ENCODE measurements around the gene MUC2.

GRCh38 chr11:1042626-1043562 is 31.8 kb upstream of the MUC2 start:
- TF ChIP-seq CTCF (IDR thresholded peaks at IDR 0.05 in 2 of 3, conservative IDR thresholded peaks at IDR 0.05 in 1 of 3; ENCODE audit: borderline replicate concordance in 1 of 3, insufficient read depth in 1 of 3, low read depth in 2 of 3, low read length in 2 of 3) (no peak), POLR2A (IDR thresholded peaks at IDR 0.05; ENCODE audit: borderline replicate concordance, extremely low read depth, insufficient read depth, insufficient read length) (no peak), POLR2AphosphoS5 (IDR thresholded peaks at IDR 0.05; ENCODE audit: low read depth, low read length) (no peak), YY1 (IDR thresholded peaks at IDR 0.05; ENCODE audit: extremely low read depth, insufficient replicate concordance, low read depth, low read length) (no peak), EZH2phosphoT487 (IDR thresholded peaks at IDR 0.05; ENCODE audit: borderline replicate concordance) (no peak), CEBPB (IDR thresholded peaks at IDR 0.05; ENCODE audit: low read depth) (no peak), ZNF274 (IDR thresholded peaks at IDR 0.05; ENCODE audit: low read depth, low read length) (no peak), RAD21 (IDR thresholded peaks at IDR 0.05; ENCODE audit: low read depth) (no peak), EGR1 (IDR thresholded peaks at IDR 0.05; ENCODE audit: low read depth) (no peak)
- TF ChIP-seq, protein P1, sequence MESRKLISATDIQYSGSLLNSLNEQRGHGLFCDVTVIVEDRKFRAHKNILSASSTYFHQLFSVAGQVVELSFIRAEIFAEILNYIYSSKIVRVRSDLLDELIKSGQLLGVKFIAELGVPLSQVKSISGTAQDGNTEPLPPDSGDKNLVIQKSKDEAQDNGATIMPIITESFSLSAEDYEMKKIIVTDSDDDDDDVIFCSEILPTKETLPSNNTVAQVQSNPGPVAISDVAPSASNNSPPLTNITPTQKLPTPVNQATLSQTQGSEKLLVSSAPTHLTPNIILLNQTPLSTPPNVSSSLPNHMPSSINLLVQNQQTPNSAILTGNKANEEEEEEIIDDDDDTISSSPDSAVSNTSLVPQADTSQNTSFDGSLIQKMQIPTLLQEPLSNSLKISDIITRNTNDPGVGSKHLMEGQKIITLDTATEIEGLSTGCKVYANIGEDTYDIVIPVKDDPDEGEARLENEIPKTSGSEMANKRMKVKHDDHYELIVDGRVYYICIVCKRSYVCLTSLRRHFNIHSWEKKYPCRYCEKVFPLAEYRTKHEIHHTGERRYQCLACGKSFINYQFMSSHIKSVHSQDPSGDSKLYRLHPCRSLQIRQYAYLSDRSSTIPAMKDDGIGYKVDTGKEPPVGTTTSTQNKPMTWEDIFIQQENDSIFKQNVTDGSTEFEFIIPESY (IDR thresholded peaks at IDR 0.05; ENCODE audit: extremely low read depth, insufficient replicate concordance, low read length) = no peak
